HEK293T (cell line): ENCODE measurements around the gene SLC66A1.

Experiments
- CTCF ChIA-PET: fragments of 350-600 bp; formaldehyde crosslinking; extraction: SDS; loops from one replicate; lab custom pipeline; 2021; ENCODE audit warnings: antibody characterized with exemption, inconsistent platforms; lab: Yijun Ruan, JAX
- POLR2A ChIA-PET: fragments of 350-600 bp; formaldehyde crosslinking; extraction: SDS; loops from one replicate; lab custom pipeline; 2020; ENCODE audit warnings: antibody characterized with exemption, inconsistent platforms; lab: Yijun Ruan, JAX
- DNase-seq: peaks from one replicate; pipeline ENCODE4 v3.0.0; 2012; ENCODE audit warnings: mixed read lengths; ENCODE audit errors: extremely low spot score
- ARNT ChIP-seq: fragments of 450-650 bp; IDR thresholded peaks from 2 replicates; pipeline ENCODE4 v1.6.1; 2017; ENCODE audit warnings: mild to moderate bottlenecking
- BHLHE40 ChIP-seq: fragments of 450-650 bp; IDR thresholded peaks from 2 replicates; pipeline ENCODE4 v1.6.1; 2016; ENCODE audit warnings: mild to moderate bottlenecking, moderate library complexity, borderline replicate concordance
- CTBP1 ChIP-seq: fragments of 450-650 bp; IDR thresholded peaks from 2 replicates; pipeline ENCODE4 v1.6.1; 2016; ENCODE audit warnings: borderline replicate concordance
- ELF4 ChIP-seq: fragments of 450-650 bp; IDR thresholded peaks from 2 replicates; pipeline ENCODE4 v1.6.1; 2017; ENCODE audit warnings: antibody characterized with exemption
- FOXA1 ChIP-seq: fragments of 450-650 bp; IDR thresholded peaks from 2 replicates; pipeline ENCODE4 v1.6.1; 2016; ENCODE audit warnings: mild to moderate bottlenecking
- FOXK2 ChIP-seq: fragments of 450-650 bp; IDR thresholded peaks from 2 replicates; pipeline ENCODE4 v1.6.1; 2016; ENCODE audit warnings: mild to moderate bottlenecking
- FOXM1 ChIP-seq: fragments of 450-650 bp; IDR thresholded peaks from 2 replicates; pipeline ENCODE4 v1.6.1; 2017; ENCODE audit warnings: mild to moderate bottlenecking, borderline replicate concordance
- HDGF ChIP-seq: fragments of 450-650 bp; IDR thresholded peaks from 2 replicates; pipeline ENCODE4 v1.6.1; 2017; ENCODE audit warnings: antibody characterized with exemption, borderline replicate concordance
- L3MBTL2 ChIP-seq: fragments of 450-650 bp; conservative IDR thresholded peaks from 2 replicates; pipeline ENCODE4 v1.6.1; 2016; ENCODE audit warnings: mild to moderate bottlenecking
- LEF1 ChIP-seq: fragments of 450-650 bp; IDR thresholded peaks from 2 replicates; pipeline ENCODE4 v1.6.1; 2017; ENCODE audit warnings: mild to moderate bottlenecking, borderline replicate concordance
- NFRKB ChIP-seq: fragments of 450-650 bp; IDR thresholded peaks from 2 replicates; pipeline ENCODE4 v1.6.1; 2016; ENCODE audit warnings: mild to moderate bottlenecking, moderate library complexity
- PKNOX1 ChIP-seq: fragments of 450-650 bp; IDR thresholded peaks from 2 replicates; pipeline ENCODE4 v1.6.1; 2016
- SP1 ChIP-seq: fragments of 450-650 bp; IDR thresholded peaks from 2 replicates; pipeline ENCODE4 v1.6.1; 2017
- SUZ12 ChIP-seq: fragments of 450-650 bp; IDR thresholded peaks from 2 replicates; pipeline ENCODE4 v1.6.1; 2016; ENCODE audit warnings: mild to moderate bottlenecking
- TARDBP ChIP-seq: fragments of 450-650 bp; IDR thresholded peaks from 2 replicates; pipeline ENCODE4 v1.6.1; 2016
- ZNF384 ChIP-seq: fragments of 450-650 bp; IDR thresholded peaks from 2 replicates; pipeline ENCODE4 v1.6.1; 2016

SLC66A1 gene

DNA sequence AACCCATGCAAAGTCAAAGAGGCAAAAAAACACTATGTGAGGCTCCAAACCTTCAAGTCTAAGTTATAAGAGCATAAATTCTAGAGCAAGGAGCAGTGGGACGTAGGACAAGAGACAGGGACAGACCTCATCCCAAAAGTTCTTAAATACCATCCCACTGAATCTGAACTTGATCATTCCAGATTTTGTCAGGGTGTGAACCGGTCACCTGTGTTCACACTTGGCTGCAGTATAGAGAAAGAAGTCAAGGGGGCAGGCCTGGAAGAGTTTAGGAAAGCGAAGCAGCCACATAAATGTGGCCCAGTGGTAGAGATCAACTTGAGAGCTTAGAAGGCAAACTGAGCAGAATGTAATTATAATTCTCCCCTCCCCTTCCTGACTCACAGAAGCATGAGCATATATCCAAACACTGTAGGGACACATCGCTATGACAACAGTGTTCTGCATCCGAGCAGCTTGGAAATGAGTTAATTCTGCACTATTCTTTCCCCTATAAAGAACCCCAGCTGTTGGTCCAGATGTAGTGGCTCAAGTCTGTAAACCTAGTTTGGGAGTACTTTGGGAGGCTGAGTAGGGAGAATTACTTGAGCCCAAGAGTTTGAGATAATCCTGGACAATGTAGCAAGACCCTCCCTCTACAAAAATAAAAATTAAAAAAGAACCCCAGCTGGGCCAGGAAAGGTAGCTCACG lies 2.9 kb upstream of the SLC66A1 start:
- no peak for DNase-seq
- POLR2A ChIA-PET, result no interaction called here
- CTCF ChIA-PET, result no interaction called here
- TF ChIP-seq HDGF (no peak), SP1 (no peak), FOXA1 (no peak), FOXM1 (no peak), PKNOX1 (no peak), FOXK2 (no peak), ZNF384 (no peak), ELF4 (no peak), CTBP1 (no peak), TARDBP (no peak), SUZ12 (no peak), NFRKB (no peak), LEF1 (no peak), BHLHE40 (no peak), ARNT (no peak), L3MBTL2 (no peak)

DNA sequence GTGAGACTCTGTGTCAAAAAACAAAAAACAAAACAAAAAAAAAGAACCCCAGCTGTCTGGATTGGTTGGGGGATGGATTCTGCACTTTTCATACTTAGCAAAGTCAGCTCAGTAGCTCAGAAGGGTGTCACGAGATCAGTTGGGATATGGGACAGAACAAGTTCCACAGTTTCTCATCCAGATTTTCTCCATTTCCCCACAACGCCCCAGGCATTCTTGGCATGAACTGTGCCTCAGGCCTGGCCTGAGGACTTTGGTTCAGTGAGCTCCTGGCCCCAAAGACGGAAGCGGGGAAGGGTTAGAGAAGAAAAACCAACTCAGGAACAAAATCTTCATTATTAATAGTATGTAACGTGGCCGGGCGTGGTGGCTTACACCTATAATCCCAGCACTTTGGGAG lies 2.1 kb upstream of the SLC66A1 start:
- CTCF ChIA-PET, result interaction anchor here (0.7 kb wide), 1 partner anchor 331 kb away, joined by 6 read pairs; no protein-coding TSS in a partner anchor
- TF ChIP-seq FOXK2, result no peak
- TF ChIP-seq BHLHE40, result no peak
- TF ChIP-seq NFRKB, result no peak
- TF ChIP-seq ARNT, result no peak
- TF ChIP-seq ELF4, result no peak
- no peak for TF ChIP-seq SP1
- no peak for TF ChIP-seq SUZ12
- no peak for TF ChIP-seq TARDBP
- no peak for TF ChIP-seq FOXA1
- no peak for TF ChIP-seq CTBP1
- no peak for TF ChIP-seq HDGF
- TF ChIP-seq FOXM1, result no peak
- POLR2A ChIA-PET, result interaction anchor here (0.8 kb wide), 1 partner anchor 38 kb away, joined by 3 read pairs; no protein-coding TSS in a partner anchor
- DNase-seq, result no peak

GRCh38 chr1:19310720-19311502 lies 1.2 kb upstream of the SLC66A1 start:
- peak; percentile 21 for DNase-seq
- POLR2A ChIA-PET, result interaction anchor here (2.6 kb wide), 1 partner anchor 12 kb away, joined by 12 read pairs; no protein-coding TSS in a partner anchor

DNA sequence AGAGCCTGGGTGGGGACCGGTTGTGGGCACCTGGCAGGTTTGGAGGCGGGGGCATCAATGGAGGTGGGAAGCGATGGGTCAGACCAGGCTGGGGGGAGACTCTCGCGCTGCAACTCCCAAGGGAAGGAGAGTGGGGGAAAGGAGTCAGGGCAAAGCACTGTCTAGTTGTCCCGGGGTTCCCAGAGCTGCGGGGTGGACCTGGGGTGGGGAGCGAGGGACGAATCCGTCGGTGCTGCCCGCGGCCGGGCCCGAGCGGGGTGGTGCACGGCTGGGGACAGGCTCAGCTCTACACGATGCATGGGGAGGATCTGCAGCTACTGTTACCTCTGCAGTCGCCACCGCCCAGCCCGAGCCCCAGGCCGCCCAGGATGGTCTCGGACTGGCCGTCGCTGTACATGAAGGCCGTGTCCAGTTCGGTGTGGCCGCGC lies 609 bp upstream of the SLC66A1 start:
- ChIA-PET POLR2A (interaction anchor here (1.0 to 2.6 kb wide), 4 partner anchors 11 to 42 kb away, joined by 3 to 12 read pairs (median 6); no protein-coding TSS in a partner anchor), CTCF (no interaction called here)
- DNase-seq, result peak; percentile 15
- TF ChIP-seq ELF4 (no peak), FOXK2 (no peak), BHLHE40 (no peak), ZNF384 (no peak), L3MBTL2 (no peak)

More at GRCh38 chr1:19310720-19311502, 1.2 kb upstream of the SLC66A1 start:
- no peak for TF ChIP-seq PKNOX1
- no peak for TF ChIP-seq ELF4
- no peak for TF ChIP-seq HDGF
- TF ChIP-seq FOXK2, result no peak
- TF ChIP-seq BHLHE40, result no peak
- TF ChIP-seq FOXA1, result no peak
- TF ChIP-seq LEF1, result no peak
- TF ChIP-seq TARDBP, result no peak
- TF ChIP-seq NFRKB, result no peak
- TF ChIP-seq SP1, result no peak
- no peak for TF ChIP-seq L3MBTL2
- CTCF ChIA-PET, result no interaction called here

GRCh38 chr1:19312782-19313635 lies 883 bp downstream of the SLC66A1 start:
- peak; percentile 36 for DNase-seq
- POLR2A ChIA-PET, result interaction anchor here (1.0 to 2.6 kb wide), 4 partner anchors 10 to 44 kb away, joined by 3 to 12 read pairs (median 6); no protein-coding TSS in a partner anchor
- CTCF ChIA-PET, result interaction anchor here (0.7 kb wide), 1 partner anchor 346 kb away, joined by 3 read pairs; no protein-coding TSS in a partner anchor
- no peak for TF ChIP-seq TARDBP
- peak; percentile 41; the same call in 1 of the 2 replicates for TF ChIP-seq L3MBTL2

DNA sequence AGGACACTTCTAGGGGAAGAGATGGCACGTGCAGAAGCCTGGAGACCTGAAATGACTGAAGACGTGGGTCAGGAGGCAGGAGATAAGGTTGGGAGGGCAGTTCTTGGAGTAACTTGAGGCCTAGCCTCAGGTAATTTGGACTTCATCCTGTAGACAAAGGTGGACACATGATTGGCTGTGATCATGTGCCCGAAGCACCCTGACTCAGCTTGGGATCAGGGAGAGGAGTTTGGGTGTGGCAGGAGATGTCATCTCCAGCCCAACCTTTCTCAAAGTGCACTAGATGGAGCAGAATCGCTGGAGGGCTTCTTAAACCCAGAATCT lies 1.5 kb downstream of the SLC66A1 start:
- no peak for TF ChIP-seq L3MBTL2
- ChIA-PET CTCF (no interaction called here), POLR2A (interaction anchor here (1.9 kb wide), 1 partner anchor 18 kb away, joined by 5 read pairs; no protein-coding TSS in a partner anchor)
- DNase-seq, result no peak
